DLD1 (cell line): ENCODE measurements around the gene IFT88.

Experiments
- in situ Hi-C: cut with HindIII; loops from 2 replicates; pipeline ENCODE4 v1.10.0; 2017; ENCODE audit warnings: low sequenced_read_pairs

IFT88 gene

GRCh38 chr13:20713014-20713376 lies 146.0 kb downstream of the IFT88 start:
- in situ Hi-C loops = no loop called here

- in situ Hi-C loops = no loop called here
Measured at GRCh38 chr13:20713751-20714150, 146.8 kb downstream of the IFT88 start.

GRCh38 chr13:20714161-20714560 lies 147.2 kb downstream of the IFT88 start:
- in situ Hi-C loops = no loop called here

GRCh38 chr13:20714563-20715329 lies 147.8 kb downstream of the IFT88 start:
- in situ Hi-C loops = no loop called here

GRCh38 chr13:20715330-20715712 lies 148.4 kb downstream of the IFT88 start:
- in situ Hi-C loops = no loop called here

- in situ Hi-C loops = no loop called here
Measured at GRCh38 chr13:20716951-20717350, 150.0 kb downstream of the IFT88 start.

GRCh38 chr13:20717581-20718542 lies 150.9 kb downstream of the IFT88 start:
- in situ Hi-C loops = no loop called here

GRCh38 chr13:20718958-20719566 lies 152.1 kb downstream of the IFT88 start:
- in situ Hi-C loops = no loop called here

- in situ Hi-C loops = no loop called here
Measured at GRCh38 chr13:20719783-20720182, 152.8 kb downstream of the IFT88 start.

GRCh38 chr13:20720499-20720898 lies 153.5 kb downstream of the IFT88 start:
- in situ Hi-C loops = no loop called here

GRCh38 chr13:20721058-20721453 lies 154.1 kb downstream of the IFT88 start:
- in situ Hi-C loops = no loop called here

- in situ Hi-C loops = no loop called here
Measured at GRCh38 chr13:20721454-20722357, 154.7 kb downstream of the IFT88 start.

- in situ Hi-C loops = no loop called here
Measured at GRCh38 chr13:20727856-20728255, 160.9 kb downstream of the IFT88 start.

GRCh38 chr13:20728579-20729311 lies 161.8 kb downstream of the IFT88 start:
- in situ Hi-C loops = no loop called here

GRCh38 chr13:20729633-20730585 lies 163.0 kb downstream of the IFT88 start:
- in situ Hi-C loops = no loop called here

GRCh38 chr13:20738616-20739015 lies 171.7 kb downstream of the IFT88 start:
- in situ Hi-C loops = no loop called here

GRCh38 chr13:20740021-20740420 lies 173.1 kb downstream of the IFT88 start:
- in situ Hi-C loops = no loop called here
